PFSK-1 (cell line): ENCODE results near the gene BICD2.

Source experiments
- FOXP2 ChIP-seq: optimal IDR thresholded peaks from 2 replicates; pipeline ENCODE3; 2011; ENCODE audit warnings: borderline replicate concordance, control low read depth, inconsistent platforms; ENCODE audit not compliant: insufficient read depth; ENCODE audit errors: extremely low read length, extremely low read depth
- POLR2AphosphoS5 ChIP-seq: IDR thresholded peaks from 2 replicates; pipeline ENCODE4 v1.6.1; 2012; ENCODE audit warnings: low read depth, mild to moderate bottlenecking, control low read depth, low read length, moderate library complexity
- REST ChIP-seq, 2 experiments: IDR thresholded peaks; 2 replicates each; pipeline versions ENCODE4 v1.6.1 to v1.8.0; 2011 to 2012; ENCODE audit warnings: low read depth in 2 of 2, low read length in 2 of 2, control low read depth in 1 of 2, inconsistent platforms in 1 of 2, mild to moderate bottlenecking in 1 of 2, moderate library complexity in 1 of 2; ENCODE audit not compliant: insufficient read depth in 1 of 2
- SIN3A ChIP-seq: IDR thresholded peaks from 2 replicates; pipeline ENCODE4 v1.6.1; 2012; ENCODE audit warnings: mild to moderate bottlenecking, low read length, moderate library complexity, borderline replicate concordance; ENCODE audit not compliant: insufficient read depth
- TAF1 ChIP-seq: IDR thresholded peaks from 2 replicates; pipeline ENCODE4 v1.6.1; 2012; ENCODE audit warnings: low read length, control low read depth, borderline replicate concordance; ENCODE audit not compliant: insufficient read depth

DNA sequence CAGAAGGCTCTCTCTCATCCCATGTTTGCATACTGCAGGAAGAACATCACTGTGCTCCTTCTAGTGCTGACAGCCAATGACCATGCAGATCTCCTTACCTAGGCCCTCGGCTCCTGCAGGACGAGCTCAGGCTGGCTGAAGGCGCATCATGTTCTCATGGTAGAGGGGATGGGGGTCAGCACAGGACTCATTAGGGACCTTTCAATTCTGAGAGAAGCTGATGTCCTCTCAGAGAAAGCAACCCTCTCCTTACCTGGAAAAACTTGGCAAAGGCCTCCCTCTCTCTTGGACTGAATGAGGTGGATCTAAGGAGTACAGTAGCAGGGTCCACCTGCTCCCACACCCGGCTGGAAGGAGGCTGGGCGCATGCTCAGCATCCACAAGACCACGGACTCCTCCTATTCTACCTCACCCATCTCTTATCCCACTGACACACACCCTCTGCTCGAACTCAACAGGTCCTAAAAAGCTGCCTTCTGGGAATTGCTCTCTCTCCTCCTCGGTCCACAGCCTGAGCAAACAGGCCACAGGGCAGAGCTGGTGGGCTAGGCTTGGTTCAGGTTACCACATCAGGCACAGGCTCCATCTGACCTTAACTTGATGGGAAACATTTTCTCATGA is 97.6 kb downstream of the BICD2 start:
- TF ChIP-seq SIN3A = no peak
- no peak for TF ChIP-seq POLR2AphosphoS5
- TF ChIP-seq TAF1 = no peak
- no peak for TF ChIP-seq FOXP2
- no peak for TF ChIP-seq REST (IDR thresholded peaks at IDR 0.05; ENCODE audit: insufficient read depth in 1 of 2, low read depth in 2 of 2, low read length in 2 of 2)
